ENCODE results near the gene ABCD4.

DNA sequence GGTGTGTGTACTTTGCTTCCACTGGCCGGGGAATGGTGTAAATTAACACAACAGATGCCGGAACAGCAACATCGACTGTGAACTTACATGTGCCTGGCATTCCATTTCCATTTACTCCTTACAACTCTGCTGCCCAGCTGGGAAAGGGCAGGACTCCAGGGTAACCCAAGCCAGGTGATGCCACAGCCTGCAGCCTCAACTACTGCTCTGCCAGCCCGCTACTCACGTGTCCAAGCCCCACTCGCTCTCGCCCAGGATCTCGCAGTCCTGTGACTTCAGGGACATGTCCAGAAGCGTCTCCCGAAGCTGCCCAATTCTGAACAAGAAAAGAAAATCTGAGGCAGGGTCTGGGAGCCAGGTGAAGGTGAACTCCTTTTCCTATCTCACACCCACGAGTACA is 10.7 kb downstream of the ABCD4 start:
- TF ChIP-seq POLR2A (IDR thresholded peaks at IDR 0.05): no peak
- no peak for TF ChIP-seq CTCF (IDR thresholded peaks at IDR 0.05)

Measured in thyroid gland (tissue), 4 donors.